Transverse colon (tissue), 3 donors: Measurements from ENCODE around the gene EFNB3.

ENCODE experiments used
- EP300 ChIP-seq: sonication (generic); formaldehyde crosslinking; IDR thresholded peaks from one replicate; pipeline ENCODE4 v1.6.1; 2017; ENCODE audit warnings: antibody characterized with exemption, low read depth
- TF ChIP-seq, protein P1 (sequence below), 5 experiments: fragments of 200-600 bp in 3 of 5; fragments of 450-650 bp in 2 of 5; sonication (generic) in 3 of 5; IDR thresholded peaks; 1 replicate in 2 of 5; 2 replicates in 3 of 5; pipeline ENCODE4 v1.5.1; 2016 to 2017; ENCODE audit warnings: antibody characterized with exemption in 5 of 5, inconsistent platforms in 3 of 5, mild to moderate bottlenecking in 2 of 5, moderate library complexity in 1 of 5

DNA sequence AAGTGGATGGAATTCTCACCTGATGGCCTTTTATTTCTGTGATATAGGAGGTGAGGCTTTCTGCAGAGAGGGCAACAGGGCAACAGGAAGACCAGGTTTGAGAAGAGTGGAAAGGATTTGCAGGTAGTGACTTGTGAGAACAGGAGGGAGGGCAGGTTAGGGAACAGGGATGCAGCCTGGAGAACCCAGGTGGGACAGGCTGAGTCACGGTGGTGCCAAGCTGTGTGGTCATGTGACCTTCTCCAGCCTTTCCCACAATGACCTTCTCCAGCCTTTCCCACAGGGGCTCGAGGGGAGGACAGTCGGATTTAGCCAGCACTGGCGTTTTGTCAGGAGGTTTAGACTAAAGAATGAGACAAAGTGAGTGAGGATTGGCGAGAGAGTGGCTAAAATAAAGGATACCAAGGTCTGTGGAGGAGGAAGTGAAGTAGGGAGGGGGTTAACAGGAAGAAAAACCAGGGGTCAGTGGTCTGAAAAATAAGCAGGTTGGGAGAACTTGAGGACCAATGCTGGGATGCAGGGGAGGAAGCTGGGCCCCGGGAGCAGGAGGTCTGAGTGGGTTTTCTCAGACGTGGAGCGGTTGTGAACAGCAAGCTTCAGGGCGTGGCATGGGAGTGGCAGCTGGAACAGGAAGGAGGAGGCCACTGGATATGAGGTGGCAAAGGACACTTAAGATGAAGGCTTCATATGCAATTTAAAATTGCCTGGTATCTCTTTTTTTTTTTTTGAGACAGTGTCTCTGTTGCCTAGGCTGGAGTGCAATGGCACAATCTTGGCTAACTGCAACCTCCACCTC lies 50.3 kb downstream of the EFNB3 start:
- TF ChIP-seq EP300: no peak
- TF ChIP-seq, protein P1, sequence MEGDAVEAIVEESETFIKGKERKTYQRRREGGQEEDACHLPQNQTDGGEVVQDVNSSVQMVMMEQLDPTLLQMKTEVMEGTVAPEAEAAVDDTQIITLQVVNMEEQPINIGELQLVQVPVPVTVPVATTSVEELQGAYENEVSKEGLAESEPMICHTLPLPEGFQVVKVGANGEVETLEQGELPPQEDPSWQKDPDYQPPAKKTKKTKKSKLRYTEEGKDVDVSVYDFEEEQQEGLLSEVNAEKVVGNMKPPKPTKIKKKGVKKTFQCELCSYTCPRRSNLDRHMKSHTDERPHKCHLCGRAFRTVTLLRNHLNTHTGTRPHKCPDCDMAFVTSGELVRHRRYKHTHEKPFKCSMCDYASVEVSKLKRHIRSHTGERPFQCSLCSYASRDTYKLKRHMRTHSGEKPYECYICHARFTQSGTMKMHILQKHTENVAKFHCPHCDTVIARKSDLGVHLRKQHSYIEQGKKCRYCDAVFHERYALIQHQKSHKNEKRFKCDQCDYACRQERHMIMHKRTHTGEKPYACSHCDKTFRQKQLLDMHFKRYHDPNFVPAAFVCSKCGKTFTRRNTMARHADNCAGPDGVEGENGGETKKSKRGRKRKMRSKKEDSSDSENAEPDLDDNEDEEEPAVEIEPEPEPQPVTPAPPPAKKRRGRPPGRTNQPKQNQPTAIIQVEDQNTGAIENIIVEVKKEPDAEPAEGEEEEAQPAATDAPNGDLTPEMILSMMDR (IDR thresholded peaks at IDR 0.05): no peak
